Measurements from ENCODE around the gene SEMA3F.

The SEMA3F gene

GRCh38 chr3:50221411-50222168, 66.5 kb downstream of the SEMA3F start:
- Histone ChIP-seq H3K27ac (ENCODE audit: low read length) (no peak overlapping the region), H3K4me3 (ENCODE audit: low read depth in 1 of 2, low read length in 2 of 2) (no peak overlapping the region), H3K4me2 (ENCODE audit: insufficient read depth, low read length) (no peak overlapping the region), H3K4me1 (ENCODE audit: insufficient read depth, low read length) (peaks cover 13% of the 10 kb centered on the region), H3K27me3 (ENCODE audit: insufficient read depth, low read length, poor library complexity) (no peaks in the 10 kb centered on the region), H3K36me3 (ENCODE audit: insufficient read depth, low read length) (no peaks in the 10 kb centered on the region), H2AFZ (ENCODE audit: low read depth, low read length) (no peak overlapping the region), H3K9ac (ENCODE audit: low read depth, low read length) (no peak overlapping the region), H3K9me3 (ENCODE audit: insufficient read depth, low read length, severe bottlenecking) (no peaks in the 10 kb centered on the region), H3K79me2 (ENCODE audit: insufficient read depth, low read length) (no peaks in the 10 kb centered on the region), H4K20me1 (ENCODE audit: insufficient read depth, low read length) (no peaks in the 10 kb centered on the region)
- ATAC-seq (ENCODE audit: insufficient read depth, low read depth) (no peak), DNase-seq (no peak)
- TF ChIP-seq CTCF (IDR thresholded peaks at IDR 0.05; ENCODE audit: borderline replicate concordance, extremely low read depth, low read length, poor library complexity, severe bottlenecking) (no peak), EZH2 (IDR thresholded peaks at IDR 0.05; ENCODE audit: borderline replicate concordance, low read depth, low read length, severe bottlenecking) (no peak)

GRCh38 chr3:50222169-50222528, 67.0 kb downstream of the SEMA3F start:
- H3K27me3 ChIP-seq (ENCODE audit: insufficient read depth, low read length, poor library complexity), result no peaks in the 10 kb centered on the region
- H2AFZ ChIP-seq (ENCODE audit: low read depth, low read length), result no peak overlapping the region
- DNase-seq, result no peak
- no peaks in the 10 kb centered on the region for H4K20me1 ChIP-seq (ENCODE audit: insufficient read depth, low read length)
- no peak overlapping the region for H3K4me3 ChIP-seq (ENCODE audit: low read depth in 1 of 2, low read length in 2 of 2)
- H3K4me1 ChIP-seq (ENCODE audit: insufficient read depth, low read length), result peaks cover 18% of the 10 kb centered on the region
- no peak for ATAC-seq (ENCODE audit: insufficient read depth, low read depth)
- no peaks in the 10 kb centered on the region for H3K9me3 ChIP-seq (ENCODE audit: insufficient read depth, low read length, severe bottlenecking)
- no peak overlapping the region for H3K27ac ChIP-seq (ENCODE audit: low read length)
- TF ChIP-seq CTCF (IDR thresholded peaks at IDR 0.05; ENCODE audit: borderline replicate concordance, extremely low read depth, low read length, poor library complexity, severe bottlenecking) (no peak), EZH2 (IDR thresholded peaks at IDR 0.05; ENCODE audit: borderline replicate concordance, low read depth, low read length, severe bottlenecking) (no peak)
- no peak overlapping the region for H3K9ac ChIP-seq (ENCODE audit: low read depth, low read length)
- H3K4me2 ChIP-seq (ENCODE audit: insufficient read depth, low read length), result no peak overlapping the region
- no peaks in the 10 kb centered on the region for H3K79me2 ChIP-seq (ENCODE audit: insufficient read depth, low read length)
- no peaks in the 10 kb centered on the region for H3K36me3 ChIP-seq (ENCODE audit: insufficient read depth, low read length)

GRCh38 chr3:50224639-50225038, 69.5 kb downstream of the SEMA3F start:
- Histone ChIP-seq H3K36me3 (ENCODE audit: insufficient read depth, low read length) (no peaks in the 10 kb centered on the region; the same call in 1 of the 2 replicates), H3K4me3 (ENCODE audit: low read depth in 1 of 2, low read length in 2 of 2) (no peak overlapping the region), H4K20me1 (ENCODE audit: insufficient read depth, low read length) (no peaks in the 10 kb centered on the region), H3K4me2 (ENCODE audit: insufficient read depth, low read length) (no peak overlapping the region), H3K27ac (ENCODE audit: low read length) (no peak overlapping the region), H3K79me2 (ENCODE audit: insufficient read depth, low read length) (peaks cover 9% of the 10 kb centered on the region), H3K9ac (ENCODE audit: low read depth, low read length) (no peak overlapping the region), H2AFZ (ENCODE audit: low read depth, low read length) (no peak overlapping the region), H3K4me1 (ENCODE audit: insufficient read depth, low read length) (peaks cover 32% of the 10 kb centered on the region), H3K9me3 (ENCODE audit: insufficient read depth, low read length, severe bottlenecking) (no peaks in the 10 kb centered on the region), H3K27me3 (ENCODE audit: insufficient read depth, low read length, poor library complexity) (no peaks in the 10 kb centered on the region)
- ATAC-seq (ENCODE audit: insufficient read depth, low read depth) (no peak), DNase-seq (no peak)
- TF ChIP-seq EZH2 (IDR thresholded peaks at IDR 0.05; ENCODE audit: borderline replicate concordance, low read depth, low read length, severe bottlenecking) (no peak), CTCF (IDR thresholded peaks at IDR 0.05; ENCODE audit: borderline replicate concordance, extremely low read depth, low read length, poor library complexity, severe bottlenecking) (no peak)

All from DND-41 (cell line).